GM21360 (cell line): ENCODE data around the gene FOXK2.
"Not testable (repeated sequence)": the region's sequence is repeated elsewhere in the genome, so short reads cannot be mapped to it uniquely, and the experiment has no call there.

ENCODE experiments used
- ATAC-seq: cut with Tn5 transposase; IDR thresholded peaks from one replicate; pipeline ENCODE4 v1.9.1; 2021; ENCODE audit warnings: mild to moderate bottlenecking, moderate library complexity; ENCODE audit not compliant: unreplicated experiment

The FOXK2 gene

GRCh38 chr17:82561429-82562035 lies 42.0 kb downstream of the FOXK2 start:
- no peak for ATAC-seq

GRCh38 chr17:82562718-82563220 lies 43.2 kb downstream of the FOXK2 start:
- not testable (repeated sequence) for ATAC-seq

GRCh38 chr17:82563318-82563717 lies 43.8 kb downstream of the FOXK2 start:
- ATAC-seq = no peak

DNA sequence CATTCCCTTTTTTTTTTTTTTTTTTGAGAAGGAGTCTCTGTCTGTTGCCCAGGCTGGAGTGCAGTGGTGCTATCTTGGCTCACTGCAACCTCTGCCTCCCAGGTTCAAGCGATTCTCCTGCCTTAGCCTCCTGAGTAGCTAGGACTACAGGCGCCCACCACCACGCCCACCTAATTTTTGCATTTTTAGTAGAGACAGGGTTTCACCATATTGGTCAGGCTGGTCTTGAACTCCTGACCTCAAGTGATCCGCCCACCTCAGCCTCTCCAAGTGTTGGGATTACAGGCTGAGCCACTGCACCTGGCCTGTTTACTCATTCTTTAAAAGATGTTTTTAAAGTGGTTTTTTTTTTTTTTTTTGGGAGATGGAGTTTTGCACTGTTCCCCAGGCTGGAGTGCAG lies 44.2 kb downstream of the FOXK2 start:
- ATAC-seq = not testable (repeated sequence)

DNA sequence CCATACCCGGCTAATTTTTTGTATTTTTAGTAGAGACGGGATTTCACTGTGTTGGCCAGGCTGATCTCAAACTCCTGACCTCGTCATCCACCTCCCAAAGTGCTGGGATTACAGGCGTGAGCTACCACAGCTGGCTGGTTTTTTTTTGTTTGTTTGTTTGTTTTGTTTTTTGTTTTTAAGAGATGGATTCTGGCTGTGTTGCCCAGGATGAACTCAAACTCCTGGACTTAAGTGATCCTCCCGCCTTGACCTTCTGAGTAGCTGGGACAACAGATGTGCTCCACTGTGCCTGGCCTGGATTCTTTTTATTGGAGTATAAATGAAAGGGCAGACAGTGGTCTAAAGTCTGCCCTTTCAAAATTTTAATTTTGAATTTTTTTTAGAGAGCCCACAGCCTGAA lies 44.7 kb downstream of the FOXK2 start:
- ATAC-seq = no peak

- ATAC-seq = no peak
These were observed 46.0 kb downstream of the FOXK2 start for GRCh38 chr17:82565551-82565950.

GRCh38 chr17:82566129-82566960 lies 46.8 kb downstream of the FOXK2 start:
- ATAC-seq = no peak

GRCh38 chr17:82567286-82567685 lies 47.8 kb downstream of the FOXK2 start:
- ATAC-seq = no peak

DNA sequence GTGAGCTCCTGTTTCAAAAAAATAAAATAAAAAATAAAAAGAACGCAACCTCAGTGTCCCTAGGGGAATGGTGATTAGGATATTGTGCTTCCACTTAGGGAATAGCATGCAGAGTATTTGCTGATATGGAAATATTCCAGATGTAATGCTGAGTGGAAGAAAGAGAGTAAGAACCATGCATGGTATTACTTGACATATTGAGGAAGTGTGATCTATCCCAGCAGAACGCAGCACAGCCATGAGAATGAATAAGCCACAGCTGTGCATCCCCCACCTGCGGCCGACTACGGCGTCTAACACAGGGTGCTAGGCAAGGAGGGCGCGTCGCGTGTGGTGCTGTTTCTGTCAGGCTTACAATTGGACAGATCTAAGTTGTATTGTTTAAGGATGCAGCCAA lies 49.5 kb downstream of the FOXK2 start:
- ATAC-seq = no peak

DNA sequence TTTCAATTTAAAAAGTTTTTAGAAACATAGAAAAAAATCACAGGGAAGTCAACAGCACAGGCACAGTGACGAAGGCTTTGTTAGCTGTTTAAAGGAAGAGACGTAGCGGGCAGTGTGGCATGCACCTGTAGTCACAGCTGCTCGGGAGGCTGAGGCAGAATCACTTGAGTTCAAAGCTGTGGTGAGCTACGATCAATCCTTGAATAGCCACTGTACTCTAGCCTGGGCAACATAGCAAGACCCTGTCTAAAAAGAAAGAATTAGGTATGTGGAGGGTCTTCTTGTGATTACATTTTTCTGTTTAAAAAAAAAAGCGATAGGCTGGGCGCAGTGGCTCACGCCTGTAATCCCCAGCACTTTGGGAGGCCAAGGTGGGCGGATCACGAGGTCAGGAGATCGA lies 50.1 kb downstream of the FOXK2 start:
- ATAC-seq = no peak

DNA sequence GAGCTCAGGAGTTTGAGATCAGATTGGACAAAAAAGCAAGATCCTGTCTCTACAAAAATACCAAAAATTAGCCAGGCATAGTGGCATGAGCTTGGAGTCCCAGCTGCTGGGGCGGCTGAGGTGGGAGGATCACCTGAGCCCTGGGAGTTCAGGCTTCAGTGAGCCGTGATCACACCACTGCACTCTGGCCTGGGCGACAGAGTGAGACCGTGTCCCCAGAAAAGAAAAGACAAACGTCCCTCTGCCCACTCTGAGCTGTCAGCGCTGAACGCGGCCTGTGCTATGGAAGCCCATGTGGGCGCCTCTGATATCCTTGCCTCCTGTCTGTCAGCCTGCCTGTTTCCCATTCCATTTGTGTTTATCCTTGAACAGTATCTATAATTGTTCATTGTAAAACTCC lies 50.7 kb downstream of the FOXK2 start:
- no peak for ATAC-seq

DNA sequence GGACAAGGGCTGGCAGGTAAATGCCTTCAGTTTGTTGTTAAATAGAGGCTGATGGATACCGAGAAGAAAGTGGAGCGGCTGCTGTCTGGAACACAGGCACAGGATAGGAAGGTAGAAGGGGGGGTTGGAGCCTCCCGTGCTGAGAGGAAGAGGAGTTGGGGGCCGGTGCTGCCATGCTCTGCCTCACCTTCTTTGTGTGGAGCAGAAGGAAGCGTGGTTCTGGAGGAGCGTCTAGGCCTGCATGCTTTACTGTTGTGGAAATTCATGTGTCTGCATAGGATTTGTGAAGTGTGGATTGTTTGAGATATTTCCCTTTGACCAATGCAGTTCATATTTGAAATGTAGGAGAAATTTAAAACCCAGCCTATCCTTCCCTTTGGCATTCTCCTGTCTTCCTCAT lies 52.3 kb downstream of the FOXK2 start:
- no peak for ATAC-seq

GRCh38 chr17:82574041-82574440 lies 54.5 kb downstream of the FOXK2 start:
- no peak for ATAC-seq

DNA sequence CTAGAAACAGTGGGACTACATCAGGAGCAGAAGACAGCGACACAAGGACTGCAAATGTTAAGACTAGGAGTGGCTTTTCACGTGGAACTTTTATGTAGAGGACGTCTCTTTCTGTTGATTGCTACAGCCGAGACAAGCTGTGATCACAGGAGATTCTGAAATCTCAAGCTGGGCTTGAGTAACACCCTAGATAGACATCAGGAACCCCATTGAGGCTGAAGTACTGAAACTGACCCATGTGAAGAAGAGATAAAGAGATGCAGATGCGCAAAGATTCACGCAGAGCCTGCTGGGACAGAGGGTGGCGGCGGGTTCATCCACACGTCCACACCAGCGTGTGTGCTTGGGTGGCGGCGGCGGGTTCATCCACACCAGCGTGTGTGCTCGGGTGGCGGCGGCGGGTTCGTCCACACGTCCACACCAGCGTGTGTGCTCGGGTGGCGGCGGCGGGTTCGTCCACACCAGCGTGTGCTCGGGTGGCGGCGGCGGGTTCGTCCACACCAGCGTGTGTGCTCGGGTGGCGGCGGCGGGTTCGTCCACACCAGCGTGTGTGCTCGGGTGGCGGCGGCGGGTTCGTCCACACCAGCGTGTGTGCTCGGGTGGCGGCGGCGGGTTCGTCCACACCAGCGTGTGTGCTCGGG lies 56.2 kb downstream of the FOXK2 start:
- not testable (repeated sequence) for ATAC-seq

- ATAC-seq = no peak
These were observed 57.8 kb downstream of the FOXK2 start for GRCh38 chr17:82577300-82577699.

DNA sequence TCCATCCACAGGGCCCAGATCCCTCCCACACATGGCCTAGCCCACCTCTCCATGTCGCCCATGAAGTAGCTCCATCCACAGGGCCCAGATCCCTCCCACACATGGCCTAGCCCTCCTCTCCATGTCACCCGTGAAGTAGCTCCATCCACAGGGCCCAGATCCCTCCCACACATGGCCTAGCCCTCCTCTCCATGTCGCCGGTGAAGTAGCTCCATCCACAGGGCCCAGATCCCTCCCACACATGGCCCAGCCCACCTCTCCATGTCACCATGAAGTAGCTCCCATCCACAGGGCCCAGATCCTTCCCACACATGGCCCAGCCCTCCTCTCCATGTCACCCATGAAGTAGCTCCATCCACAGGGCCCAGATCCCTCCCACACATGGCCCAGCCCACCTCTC lies 60.4 kb downstream of the FOXK2 start:
- not testable (repeated sequence) for ATAC-seq

GRCh38 chr17:82582213-82582612 lies 62.7 kb downstream of the FOXK2 start:
- no peak for ATAC-seq

DNA sequence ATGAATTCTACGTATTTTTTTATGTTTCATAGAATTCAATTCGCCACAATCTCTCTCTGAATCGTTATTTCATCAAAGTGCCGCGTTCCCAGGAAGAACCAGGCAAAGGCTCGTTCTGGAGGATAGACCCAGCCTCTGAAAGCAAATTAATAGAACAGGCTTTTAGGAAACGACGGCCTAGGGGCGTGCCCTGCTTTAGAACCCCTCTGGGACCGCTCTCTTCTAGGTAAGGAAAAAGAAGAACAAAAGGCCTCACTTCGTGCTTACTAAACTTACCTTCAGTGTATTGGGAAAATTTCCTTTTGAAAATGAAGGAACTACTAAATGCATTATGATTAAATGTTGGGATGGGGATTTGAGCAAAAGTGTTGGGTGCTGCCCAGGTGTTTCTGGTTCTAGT lies 63.2 kb downstream of the FOXK2 start:
- ATAC-seq = no peak

GRCh38 chr17:82583720-82584234 lies 64.2 kb downstream of the FOXK2 start:
- no peak for ATAC-seq

DNA sequence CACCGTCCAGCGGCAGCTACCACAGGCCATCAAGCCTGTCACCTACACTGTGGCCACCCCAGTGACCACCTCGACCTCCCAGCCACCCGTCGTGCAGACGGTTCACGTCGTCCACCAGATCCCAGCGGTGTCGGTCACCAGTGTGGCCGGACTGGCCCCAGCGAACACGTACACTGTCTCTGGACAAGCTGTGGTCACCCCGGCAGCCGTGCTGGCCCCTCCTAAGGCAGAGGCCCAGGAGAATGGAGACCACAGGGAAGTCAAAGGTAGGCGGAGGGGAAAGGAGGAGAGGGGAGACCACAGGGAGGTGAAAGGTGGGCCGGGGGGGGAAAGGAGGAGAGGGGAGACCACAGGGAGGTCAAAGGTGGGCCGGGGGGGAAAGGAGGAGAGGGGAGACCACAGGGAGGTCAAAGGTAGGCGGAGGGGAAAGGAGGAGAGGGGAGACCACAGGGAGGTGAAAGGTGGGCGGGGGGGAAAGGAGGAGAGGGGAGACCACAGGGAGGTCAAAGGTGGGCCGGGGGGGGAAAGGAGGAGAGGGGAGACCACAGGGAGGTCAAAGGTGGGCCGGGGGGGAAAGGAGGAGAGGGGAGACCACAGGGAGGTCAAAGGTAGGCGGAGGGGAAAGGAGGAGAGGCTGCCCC lies 66.5 kb downstream of the FOXK2 start:
- not testable (repeated sequence) for ATAC-seq

DNA sequence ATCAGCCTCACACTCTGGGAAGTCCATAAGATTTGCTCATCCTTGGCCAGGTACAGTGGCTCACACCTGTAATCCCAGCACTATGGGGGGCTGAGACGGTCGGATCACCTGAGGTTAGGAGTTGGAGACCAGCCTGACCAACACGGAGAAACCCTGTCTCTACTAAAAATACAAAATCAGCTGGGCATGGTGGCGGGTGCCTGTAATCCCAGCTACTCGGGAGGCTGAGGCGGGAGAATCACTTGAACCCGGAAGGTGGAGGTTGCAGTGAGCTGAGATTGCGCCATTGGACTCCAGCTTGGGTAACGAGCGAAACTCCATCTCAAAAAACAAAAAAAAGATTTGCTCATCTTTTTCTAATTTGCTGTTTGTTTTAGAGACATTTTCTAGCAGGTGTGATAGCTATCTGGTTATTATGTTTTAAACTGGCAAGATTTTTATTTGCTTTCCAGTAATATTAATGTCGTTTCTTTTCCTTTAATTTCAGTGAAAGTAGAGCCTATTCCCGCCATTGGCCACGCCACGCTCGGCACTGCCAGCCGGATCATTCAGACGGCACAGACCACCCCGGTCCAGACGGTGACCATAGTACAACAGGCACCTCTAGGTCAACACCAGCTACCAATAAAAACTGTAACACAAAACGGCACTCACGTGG lies 67.2 kb downstream of the FOXK2 start:
- ATAC-seq = no peak
